Upper lobe of left lung (tissue), 4 donors: ENCODE measurements around the gene SLC26A2.
A peak's percentile ranks its signal among the peaks of the same experiment; 100 is the strongest.

Experiments
- POLR2A ChIP-seq, 4 donors: fragments of 450-650 bp; IDR thresholded peaks; one replicate each; pipeline ENCODE4 v1.5.1; 2016 to 2017; ENCODE audit warnings: antibody characterized with exemption in 4 of 4, mild to moderate bottlenecking in 2 of 4
- TF ChIP-seq, protein P1 (sequence below), 6 experiments: fragments of 450-650 bp in 4 of 6; fragments of 200-600 bp in 2 of 6; sonication (generic) in 2 of 6; IDR thresholded peaks; one replicate each; pipeline ENCODE4 v1.5.1; 2016 to 2019; ENCODE audit warnings: antibody characterized with exemption in 6 of 6

DNA sequence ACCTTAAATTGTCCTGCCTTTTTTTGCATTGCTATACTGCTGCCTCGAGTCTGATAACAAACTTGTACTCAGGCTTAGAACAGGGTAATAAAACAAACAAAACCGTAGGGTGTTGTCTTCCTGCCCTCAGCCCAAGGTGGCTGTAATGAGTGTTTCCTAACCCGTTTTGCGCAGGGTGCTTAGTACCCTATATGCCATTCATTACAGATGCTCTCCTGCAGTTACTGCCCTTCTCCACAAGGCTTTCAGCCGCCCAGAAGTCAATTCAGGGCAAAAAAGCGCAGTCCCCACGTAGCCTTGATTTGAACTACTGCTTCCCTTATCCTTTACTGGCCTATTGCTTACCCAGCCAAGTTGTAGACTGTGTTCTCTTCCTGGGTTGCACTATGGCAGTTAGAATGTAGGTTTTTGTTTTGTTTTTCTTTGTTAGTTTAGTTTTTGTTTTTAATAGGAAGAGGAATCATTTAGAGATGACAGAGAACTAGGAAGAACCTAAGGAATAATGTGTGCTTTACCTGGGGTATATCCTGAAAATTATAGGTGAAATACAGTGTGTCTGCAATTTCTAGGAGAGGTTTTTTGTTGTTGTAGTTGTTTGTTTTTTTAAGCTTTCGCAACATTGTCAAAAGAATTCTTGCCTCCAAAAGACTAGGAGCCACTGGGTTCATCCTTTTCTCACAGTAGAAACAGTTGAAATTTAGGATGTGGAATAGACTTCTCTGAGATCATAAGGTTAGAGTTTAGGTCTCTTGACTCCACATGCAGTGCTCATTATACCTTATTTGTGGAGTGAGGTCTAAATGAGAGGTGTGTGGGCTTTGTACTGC lies 41.3 kb downstream of the SLC26A2 start:
- TF ChIP-seq POLR2A (IDR thresholded peaks at IDR 0.05) = no peak
- TF ChIP-seq, protein P1, sequence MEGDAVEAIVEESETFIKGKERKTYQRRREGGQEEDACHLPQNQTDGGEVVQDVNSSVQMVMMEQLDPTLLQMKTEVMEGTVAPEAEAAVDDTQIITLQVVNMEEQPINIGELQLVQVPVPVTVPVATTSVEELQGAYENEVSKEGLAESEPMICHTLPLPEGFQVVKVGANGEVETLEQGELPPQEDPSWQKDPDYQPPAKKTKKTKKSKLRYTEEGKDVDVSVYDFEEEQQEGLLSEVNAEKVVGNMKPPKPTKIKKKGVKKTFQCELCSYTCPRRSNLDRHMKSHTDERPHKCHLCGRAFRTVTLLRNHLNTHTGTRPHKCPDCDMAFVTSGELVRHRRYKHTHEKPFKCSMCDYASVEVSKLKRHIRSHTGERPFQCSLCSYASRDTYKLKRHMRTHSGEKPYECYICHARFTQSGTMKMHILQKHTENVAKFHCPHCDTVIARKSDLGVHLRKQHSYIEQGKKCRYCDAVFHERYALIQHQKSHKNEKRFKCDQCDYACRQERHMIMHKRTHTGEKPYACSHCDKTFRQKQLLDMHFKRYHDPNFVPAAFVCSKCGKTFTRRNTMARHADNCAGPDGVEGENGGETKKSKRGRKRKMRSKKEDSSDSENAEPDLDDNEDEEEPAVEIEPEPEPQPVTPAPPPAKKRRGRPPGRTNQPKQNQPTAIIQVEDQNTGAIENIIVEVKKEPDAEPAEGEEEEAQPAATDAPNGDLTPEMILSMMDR (IDR thresholded peaks at IDR 0.05) = peak; percentile 57 to 74 (median 61)
